Limb (tissue), 2 donors: ENCODE results near the gene MOB1B.

ENCODE experiments used
- DNase-seq, 2 donors: peaks; one replicate each; pipeline ENCODE4 v3.0.0-alpha.2; 2016; ENCODE audit errors: extremely low spot score in 2 of 2

The MOB1B gene

DNA sequence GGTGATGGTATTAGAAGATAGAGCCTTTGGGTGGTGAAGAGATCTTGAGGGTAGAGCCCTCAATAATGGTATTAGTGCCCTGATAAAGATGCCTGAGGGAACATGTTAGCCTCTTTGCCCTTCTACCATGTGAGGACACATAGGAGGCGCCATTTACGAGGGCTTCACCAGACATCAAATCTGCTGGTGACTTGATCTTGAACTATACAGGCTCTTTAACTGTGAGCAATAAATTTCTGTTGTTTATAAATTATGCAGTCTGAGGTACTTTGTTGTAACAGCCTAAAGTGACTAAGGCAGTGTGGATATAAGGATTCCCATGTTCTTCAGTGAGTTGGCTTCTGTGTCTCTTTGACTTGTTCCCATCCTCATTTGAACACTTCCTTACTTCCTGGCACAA lies 11.8 kb downstream of the MOB1B start:
- no peak for DNase-seq

DNA sequence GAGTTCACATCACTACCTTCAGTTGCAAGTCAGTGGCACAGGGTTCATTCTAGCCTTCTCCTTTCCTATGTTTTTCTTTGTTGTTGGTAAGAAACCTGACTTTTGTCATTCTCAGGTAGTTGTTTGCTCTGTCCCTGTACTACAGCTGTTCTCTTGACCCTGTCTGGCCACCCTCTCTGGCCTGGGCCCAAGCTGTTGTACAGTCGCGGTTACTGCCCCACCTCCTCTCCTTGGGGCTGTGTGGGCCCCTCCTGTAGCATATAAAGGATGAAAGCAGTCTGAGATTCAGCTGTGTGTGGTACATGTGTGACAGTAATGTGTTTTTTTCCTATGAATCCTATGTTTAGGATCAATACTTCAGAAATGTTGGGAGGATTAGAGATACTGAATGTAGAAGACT lies 12.5 kb downstream of the MOB1B start:
- no peak for DNase-seq

DNA sequence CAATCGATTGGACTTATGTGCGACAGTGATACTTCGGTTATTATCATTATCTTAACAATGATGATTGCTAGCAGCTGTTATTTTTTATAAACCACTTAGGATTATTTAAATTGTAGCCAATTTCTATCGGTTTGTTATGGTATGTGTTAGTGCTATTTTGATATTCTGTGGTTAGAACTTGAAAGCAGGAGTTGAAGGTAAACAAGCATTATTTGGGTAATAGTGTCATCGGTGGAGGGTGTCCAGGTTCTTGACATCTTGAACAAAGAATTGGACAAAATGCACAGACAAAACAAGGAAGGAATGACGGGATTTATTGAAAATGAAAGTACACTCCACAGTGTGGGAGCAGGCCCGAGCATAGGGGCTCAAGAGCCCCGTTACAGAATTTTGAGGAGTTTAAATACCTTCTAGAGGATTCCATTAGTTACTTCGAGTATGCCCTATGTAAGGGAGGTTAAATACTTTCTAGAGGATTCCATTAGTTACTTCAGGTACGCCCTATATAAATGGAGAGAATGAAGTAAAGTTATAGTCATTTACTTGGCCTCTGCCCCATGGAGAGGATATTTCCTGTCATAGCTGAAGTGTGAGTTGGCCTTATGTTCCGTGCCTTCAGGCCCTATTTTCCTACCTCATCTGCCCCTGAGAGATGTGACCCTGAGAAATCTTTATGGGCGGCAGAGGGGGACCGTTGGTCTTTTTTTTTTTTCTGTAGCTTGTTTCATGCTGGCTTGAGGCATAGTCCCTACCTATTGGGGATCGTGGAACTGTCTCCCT lies 13.1 kb downstream of the MOB1B start:
- no peak for DNase-seq

DNA sequence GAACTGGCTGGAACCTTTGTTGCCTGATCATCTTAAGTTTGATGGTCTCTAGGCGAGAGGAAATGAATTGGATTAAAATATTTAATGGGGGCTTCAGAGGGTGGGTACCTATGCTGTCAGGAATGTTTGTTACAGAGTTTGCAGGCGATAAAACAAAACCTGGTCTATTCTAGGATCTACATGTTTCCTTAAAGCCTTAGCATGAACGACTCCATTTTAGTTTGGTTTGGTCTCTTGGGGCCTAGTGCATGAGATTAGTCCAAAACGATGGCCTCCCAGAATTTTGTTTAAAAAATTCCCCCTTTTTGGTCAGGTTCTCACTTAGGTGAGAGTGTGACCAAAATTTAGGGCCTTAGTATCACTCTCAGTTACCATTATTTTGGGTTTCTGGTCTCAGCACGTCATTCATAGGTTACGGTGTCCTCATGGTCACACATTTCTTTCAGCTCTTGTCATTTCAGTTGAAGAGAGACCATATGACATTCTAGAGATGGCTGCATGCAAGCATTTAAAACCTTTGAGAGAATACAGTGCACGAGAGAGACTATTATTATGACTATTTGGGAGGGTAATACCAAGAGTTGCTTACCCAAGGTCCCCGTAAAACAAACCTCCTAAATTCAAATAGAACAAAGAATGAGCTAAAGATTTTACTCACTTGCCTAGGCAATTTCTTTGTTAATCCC lies 13.8 kb downstream of the MOB1B start:
- no peak for DNase-seq

DNA sequence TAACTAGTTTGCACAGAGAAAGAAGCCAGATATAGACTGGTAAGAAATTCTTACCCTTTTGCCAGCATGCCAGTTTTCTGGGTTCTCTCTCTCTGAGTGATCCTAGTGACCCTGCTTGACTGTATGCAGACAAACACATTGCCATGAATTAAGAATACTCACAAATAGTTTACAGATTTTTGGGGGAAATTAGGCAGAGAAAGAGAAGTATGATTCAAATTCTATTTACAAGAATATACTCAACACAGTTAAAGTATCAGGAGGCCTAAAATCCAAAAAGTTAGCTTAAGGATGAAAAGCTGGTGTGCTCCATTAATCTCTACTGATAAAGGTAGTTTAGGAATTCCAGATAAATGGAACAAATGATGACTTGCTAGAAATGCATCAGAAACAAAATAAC lies 18.4 kb downstream of the MOB1B start:
- DNase-seq = no peak

DNA sequence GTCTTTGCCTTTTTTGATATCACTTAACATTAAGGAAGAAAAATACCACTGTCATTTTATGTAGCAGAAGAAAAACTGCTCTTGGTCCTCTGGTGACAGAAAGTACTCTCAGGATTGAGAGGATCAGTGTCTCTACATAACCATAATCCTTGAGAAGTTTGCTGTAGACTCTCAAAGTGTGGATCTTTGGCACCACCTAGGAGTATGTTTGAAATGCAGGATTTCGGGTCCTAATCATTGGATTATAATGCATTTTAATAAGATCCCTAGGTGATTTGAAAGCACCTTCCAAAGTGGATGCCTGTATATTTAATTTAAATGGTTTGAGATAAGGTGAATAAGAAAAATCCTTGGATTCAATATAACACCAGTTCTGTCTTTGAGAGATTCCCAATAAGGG lies 23.2 kb downstream of the MOB1B start:
- DNase-seq = no peak

DNA sequence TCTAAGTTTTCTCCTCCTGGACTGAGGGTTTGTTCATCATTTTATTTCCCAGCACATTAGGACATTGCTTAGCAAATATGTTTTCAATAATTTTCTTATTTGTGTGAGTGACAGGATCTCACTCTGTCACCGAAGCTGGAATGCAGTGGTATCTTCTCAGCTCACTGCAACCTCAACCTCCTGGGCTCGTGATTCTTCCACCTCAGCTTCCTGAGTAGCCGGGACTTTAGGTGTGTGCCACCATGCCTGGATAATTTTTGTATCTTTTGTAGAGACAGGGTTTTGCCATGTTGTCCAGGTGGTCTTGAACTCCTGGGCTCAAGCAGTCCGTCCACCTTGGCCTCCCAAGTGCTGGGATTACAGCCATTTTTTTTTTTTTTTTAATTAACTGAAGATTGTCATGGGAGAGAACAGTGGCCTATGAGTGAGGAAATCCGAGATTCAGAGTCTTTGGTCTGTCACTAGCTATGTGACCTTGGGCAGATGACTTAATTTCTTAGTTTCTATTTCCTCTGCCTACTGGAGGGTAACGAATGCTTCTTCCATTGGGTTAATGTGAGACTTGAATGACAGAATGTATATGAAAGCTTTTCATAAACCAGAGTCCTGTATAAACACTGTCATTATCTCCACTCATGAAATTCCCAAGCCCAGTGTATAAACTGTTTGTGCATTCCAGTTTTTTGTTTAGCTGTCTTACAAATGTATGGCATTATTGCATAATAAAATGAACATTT lies 23.9 kb downstream of the MOB1B start:
- no peak for DNase-seq

DNA sequence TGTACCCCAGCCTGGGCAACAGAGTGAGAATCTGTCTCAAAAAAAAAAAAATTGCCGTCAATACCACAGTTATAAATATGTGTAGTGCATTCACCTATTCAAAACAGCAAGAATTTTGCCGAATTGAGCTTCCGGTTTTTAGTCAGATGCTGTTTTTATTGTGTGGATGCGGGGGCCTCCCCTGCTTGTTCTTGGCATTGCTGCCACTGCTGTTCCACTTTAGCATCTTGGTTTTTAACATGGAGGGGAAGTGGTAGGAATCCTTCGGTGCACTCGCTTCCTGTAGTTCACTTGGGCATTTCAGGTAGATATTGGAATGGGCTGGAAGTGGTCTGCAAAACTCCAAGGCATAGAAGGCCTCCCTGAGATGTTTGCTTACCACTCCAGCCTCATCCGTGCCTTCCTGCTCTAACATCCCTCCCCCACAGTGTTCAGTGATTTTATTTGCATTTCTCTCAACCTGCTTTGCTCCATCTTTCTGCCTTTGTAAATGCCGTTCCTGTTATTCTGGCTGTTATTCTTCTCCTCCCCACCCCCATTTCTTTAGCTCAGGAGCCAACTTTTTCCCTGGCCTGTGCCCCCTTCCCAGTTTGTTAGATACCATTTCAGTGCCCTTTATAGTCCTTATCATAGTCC lies 25.5 kb downstream of the MOB1B start:
- DNase-seq = no peak

DNA sequence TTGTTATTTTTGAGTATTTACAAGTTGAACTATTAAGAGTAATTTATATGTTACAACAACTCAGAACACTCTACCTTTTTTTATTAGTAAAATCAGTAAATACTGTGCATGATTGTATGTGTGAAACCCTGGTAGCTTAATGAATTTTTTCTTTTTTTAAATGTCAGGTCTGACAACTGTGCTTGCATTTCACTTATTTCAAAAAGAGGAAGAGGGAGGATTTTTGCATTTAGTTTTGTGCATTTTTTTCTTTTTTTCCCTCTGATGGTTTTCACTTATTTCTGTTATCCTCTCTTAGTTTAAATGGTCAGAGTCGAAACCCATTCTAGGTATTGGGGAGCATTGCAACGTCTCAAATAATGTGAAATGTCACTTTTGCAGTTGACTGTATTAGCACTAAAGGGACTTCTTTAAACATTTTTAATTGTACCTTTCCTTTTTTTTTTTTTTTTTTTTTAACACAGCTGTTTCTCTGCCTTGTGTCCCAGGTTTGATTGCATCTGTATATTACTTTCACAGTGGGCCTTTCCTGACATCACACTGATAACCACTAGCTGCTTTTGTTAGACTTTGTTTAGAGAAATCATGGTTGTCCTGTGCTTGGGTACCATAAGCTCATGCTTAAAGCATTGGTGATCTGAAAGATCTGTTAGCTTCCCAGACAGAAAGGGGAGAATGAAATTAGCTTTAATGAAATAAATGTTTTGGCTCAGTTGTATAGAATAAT lies 28.5 kb downstream of the MOB1B start:
- DNase-seq = no peak

DNA sequence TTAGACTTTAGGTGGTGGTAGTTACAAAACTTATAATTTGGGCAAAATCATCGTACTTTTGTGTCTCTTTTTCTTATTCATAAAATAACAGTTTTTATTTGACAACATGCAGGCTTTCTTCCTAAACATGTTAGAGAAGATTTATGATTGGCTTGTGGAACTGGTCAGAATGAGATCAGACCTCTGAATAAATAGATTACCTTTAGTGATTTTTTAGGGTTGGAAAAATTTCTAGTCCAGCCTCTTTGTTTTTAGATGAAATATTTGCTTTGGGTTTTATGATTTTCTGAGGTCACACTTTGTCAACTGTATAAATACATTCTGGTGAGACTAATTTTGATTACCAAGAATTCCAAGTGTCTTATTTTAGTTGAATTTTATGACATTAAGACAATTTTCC lies 29.2 kb downstream of the MOB1B start:
- no peak for DNase-seq

DNA sequence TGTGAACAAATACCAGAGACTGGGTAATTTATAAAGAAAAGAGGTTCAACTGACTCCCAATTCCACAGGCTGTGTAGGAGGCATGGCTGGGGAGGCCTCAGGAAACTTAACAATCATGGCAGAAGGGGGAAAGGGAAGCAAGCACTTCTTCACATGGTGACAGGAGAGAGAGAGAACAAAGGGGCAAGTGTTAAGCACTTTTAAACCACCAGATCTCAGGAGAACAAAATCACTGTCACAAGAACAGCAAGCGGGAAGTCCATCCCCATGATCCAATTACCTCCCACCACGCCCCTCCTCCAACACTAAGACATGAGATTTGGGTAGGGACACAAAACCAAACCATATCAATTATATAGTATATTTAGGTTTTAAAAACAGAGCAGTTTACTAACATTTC lies 30.8 kb downstream of the MOB1B start:
- no peak for DNase-seq

DNA sequence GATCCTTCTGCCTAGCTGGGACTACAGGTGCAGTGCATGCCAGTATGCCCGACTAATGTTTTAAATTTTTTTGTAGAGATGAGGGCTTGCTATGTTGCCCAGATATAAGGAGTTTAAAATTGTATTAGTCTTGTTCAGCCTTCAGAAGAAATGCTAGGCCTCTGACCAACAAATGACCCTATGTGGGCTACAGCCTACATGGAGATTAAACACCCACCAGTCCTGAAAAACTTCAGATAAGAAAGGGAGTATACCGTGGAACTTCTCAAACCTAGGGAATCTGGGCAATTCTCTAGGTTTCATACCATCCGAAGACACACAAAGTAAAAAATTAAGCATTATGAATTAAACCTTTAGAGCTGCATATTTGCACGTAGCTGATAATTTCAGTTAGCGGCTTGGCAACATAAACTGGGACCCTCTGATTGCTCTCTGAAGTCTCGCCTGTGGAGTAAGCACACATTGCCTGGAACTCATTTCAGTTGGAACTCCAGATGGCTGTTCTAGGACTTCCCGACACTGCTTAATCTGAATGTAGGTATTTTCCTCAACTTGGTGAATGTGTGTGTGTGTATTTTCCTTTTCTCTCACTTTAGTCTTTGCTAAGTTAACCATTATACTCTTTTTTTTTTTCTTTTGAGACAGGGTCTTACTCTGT lies 33.0 kb downstream of the MOB1B start:
- no peak for DNase-seq

DNA sequence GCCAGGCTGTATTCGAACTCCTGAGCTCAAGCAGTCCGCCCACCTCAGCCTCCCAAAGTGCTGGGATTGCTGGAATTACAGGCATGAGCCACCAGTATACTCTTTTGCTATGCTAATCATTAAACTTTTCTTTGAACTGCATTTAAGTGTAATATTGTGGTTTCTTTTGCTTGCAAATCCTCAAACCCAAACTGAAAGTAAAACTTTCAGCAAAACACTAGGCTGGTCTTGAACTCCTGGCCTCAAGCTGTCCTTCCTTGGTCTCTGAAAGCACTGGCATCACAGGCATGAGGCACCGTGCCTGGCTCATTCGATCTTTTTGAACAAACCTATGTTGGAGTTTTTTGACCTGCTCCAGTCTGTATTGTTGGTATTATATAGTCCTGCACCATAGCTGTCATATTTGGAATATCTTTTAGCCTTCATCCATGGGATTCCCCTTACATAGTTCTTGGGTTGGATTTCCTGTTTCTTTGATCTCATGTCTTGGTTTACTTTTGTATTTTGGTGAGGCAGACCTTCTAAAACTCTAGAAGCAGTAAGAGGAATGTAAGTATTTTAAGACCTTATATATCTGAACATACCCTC lies 34.1 kb downstream of the MOB1B start:
- DNase-seq = no peak

DNA sequence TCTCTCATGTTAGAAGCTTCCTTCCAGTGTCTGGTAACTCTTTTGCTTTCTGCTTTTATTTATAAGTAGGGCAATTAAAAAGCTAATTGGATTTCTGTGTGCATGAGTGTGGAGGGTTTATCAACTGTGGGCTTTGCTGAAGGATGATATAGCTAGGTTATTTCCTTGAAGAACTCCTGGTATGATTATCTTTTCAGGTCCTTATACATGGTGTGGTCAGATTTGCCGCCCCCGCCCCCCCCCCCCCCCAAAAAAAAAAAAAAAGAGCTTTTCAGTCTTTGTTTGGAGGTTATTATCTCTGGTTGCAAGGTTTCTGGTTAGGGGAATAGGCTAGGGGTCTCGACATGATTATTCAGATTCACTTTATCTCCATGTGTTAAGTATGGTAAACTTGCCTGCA lies 35.9 kb downstream of the MOB1B start:
- no peak for DNase-seq

DNA sequence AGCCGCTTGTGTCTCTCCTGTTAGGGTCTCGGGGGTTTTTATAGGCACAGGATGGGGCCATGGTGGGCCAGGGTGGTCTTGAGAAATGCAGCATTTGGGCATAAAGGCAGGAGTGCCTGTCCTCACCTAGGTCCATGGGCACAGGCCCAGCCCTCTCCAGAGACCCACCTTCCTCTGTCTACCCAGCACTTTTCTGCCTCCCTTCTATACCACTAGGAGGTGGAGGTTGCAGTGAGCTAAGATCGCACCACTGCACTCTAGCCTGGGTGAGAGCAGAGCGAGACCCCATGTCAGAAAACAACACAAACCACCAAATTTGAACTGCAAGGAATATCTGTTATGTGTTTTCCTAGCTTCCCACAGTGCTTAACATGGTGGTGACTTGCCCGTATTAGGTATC lies 38.0 kb downstream of the MOB1B start:
- no peak for DNase-seq

DNA sequence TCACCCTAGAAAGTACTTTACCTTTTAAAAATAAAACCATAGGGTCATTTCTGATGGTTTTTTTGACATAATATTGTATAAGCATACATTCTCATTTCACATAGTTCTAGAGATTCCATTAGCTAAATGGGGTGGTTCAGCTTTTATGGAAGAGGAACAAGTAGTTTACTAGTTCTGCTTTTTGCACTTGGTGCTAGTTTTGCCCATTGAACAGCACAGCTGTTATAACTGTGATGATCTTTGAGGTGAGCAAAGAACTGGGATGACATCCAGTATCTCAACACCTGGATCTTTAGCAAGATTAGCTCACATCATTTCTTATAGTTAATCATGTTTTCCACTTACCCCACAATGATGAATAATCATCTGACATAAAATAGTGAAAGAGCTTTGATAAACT lies 40.9 kb downstream of the MOB1B start:
- DNase-seq = no peak

DNA sequence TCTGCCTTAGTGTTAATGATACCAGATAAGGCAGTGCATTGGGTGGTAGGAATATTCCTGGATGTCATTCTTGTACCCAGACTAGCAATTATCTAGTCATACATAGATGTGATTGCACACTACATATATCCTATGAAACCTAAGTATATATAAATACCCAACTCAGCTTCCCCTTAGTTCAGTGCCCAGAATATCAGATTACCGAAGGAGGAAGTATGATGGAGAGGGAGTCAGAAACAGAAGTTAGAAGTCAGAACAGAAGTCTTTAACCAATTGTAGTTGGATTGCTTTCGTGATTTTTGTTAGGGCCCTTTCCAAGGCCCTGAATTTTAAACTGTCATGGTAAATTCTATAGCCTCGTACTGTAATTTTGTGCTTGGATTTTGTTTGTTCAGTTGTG lies 42.9 kb downstream of the MOB1B start:
- DNase-seq = no peak

DNA sequence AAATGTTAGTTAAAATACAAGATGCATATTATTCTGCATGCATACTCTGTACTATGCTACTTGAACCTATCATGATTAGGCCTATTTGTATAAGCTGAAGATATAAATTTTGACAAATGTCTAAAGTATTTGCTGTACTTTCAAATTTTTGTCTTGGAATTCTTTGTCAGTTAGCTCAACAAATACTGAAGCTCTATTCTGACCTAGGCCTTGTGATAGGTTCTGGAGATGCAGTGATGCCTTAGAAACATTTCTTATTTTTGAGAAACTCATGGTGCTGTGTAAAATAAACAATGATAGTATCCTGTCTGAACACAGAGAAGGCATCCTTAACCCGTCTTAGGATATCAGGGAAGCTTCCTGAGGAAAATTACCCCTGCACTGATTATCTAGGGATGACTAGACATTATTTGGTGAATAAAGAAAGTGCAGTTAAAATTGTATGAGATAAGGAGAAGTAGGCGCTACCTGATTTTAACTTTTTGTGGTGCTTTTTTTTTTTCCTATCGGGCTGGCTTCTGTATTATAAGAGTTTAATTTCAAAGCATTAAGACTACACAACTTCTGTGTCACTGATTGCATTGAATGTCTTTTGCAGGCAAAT lies 43.4 kb downstream of the MOB1B start:
- no peak for DNase-seq

DNA sequence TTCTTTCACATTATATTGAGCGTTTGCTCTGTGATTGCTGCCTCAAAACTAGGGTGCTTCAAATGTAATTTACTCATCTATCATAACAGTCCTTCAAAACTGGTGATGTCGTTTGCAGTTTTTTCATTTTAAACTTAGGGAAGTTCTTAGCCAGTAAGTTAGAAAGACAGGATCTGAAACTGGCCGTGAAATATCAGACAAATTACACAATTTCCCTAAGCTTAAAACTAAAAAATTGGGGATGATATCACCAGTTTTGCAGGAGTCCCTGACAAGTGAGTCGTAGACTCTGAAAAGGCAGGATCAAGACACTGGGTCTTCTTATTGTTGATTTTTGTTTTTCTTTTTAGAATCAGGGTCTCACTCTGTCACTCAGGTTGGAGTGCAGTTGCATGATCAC lies 44.8 kb downstream of the MOB1B start:
- no peak for DNase-seq

DNA sequence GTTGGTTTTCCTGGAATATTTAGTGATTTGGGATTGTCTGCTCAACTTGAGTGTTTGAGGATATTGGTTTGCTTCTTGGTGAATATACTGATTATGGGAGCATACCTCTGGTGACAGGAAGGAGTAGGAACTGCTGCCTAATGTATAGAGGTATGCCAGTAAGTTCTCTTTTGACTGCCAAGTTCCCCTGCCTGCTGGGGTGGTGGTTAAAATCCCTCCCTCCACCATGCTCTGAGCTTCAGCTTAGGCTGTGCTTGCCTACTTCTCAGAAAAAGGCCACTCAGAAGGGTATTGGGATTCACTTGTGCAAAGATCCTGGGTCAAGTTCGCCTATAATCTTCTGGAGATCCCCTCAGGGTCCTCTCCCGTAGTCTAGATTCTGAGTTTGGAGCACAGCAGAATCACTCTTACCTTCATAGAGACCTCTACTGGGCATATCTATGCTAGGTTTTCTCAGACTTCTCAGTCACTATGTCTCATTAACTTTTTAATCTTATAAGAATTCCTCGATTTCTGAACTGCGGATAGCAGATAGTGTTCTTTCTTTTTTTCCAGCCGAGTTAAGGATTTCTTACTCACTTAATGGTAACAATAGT lies 46.6 kb downstream of the MOB1B start:
- no peak for DNase-seq
